AML-193 (cell line): ENCODE measurements around the gene TMF1.
A peak's percentile ranks its signal among the peaks of the same experiment; 100 is the strongest.

Source experiments
- DNase-seq, 2 experiments: peaks; one replicate each; lab custom pipeline; 2025; lab: John Stamatoyannopoulos, UW

The TMF1 gene

GRCh38 chr3:68984011-68984530 lies 68.1 kb downstream of the TMF1 start:
- DNase-seq = no peak

GRCh38 chr3:68977486-68978167 lies 74.5 kb downstream of the TMF1 start:
- DNase-seq = no peak

- DNase-seq = no peak
Measured at GRCh38 chr3:68974711-68975110, 77.4 kb downstream of the TMF1 start.

- no peak for DNase-seq
Measured at GRCh38 chr3:68973639-68974038, 78.5 kb downstream of the TMF1 start.

- DNase-seq = peak; percentile 32 to 36
Measured at GRCh38 chr3:68972358-68972979, 79.7 kb downstream of the TMF1 start.
